NCI-H128 (cell line): ENCODE data around the gene TMEM151B.
"Not testable (repeated sequence)": the region's sequence is repeated elsewhere in the genome, so short reads cannot be mapped to it uniquely, and the experiment has no call there.

Experiments used
- DNase-seq: peaks from one replicate; lab custom pipeline; 2025; ENCODE audit not compliant: unreplicated experiment; lab: John Stamatoyannopoulos, UW

The TMEM151B gene

DNA sequence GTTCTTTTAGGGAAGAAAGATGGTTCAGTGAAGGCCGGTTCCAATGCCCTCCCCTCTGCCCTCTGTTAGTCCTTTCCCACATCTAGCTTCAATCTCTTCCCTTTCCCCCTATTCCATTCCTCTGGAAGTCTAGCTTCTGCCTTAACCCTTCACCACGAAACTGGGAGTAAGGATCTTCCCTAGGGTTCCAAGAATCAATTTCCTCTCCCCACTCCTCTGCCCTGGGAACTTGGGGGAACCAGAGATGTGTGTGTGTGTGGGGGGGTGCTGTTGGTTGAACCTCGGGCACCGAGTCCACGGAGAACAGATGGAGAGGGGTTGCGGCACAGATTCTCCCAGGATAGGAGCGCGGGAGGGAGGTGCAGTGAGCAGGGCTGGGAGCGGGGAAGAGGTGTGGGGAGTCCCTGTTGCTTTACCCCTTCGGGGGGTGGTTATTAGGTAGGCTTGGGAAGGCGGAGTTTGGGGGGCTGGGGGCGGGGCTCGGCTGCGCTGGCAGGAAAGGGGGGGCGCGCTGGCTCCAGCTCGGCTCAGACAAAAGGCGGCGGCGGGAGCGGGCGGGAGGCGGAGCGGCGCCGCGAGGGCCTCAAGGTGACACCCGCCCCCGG lies at the start of gene TMEM151B:
Gene TMEM151B (plus strand): TSS at position 530 of the 605 bp plus-strand sequence. CDS start 293 bp downstream, outside the sequence.
- DNase-seq, result no peak

- DNase-seq, result no peak
Observed at GRCh38 chr6:44220913-44221290, 49.3 kb upstream of the TMEM151B start.

DNA sequence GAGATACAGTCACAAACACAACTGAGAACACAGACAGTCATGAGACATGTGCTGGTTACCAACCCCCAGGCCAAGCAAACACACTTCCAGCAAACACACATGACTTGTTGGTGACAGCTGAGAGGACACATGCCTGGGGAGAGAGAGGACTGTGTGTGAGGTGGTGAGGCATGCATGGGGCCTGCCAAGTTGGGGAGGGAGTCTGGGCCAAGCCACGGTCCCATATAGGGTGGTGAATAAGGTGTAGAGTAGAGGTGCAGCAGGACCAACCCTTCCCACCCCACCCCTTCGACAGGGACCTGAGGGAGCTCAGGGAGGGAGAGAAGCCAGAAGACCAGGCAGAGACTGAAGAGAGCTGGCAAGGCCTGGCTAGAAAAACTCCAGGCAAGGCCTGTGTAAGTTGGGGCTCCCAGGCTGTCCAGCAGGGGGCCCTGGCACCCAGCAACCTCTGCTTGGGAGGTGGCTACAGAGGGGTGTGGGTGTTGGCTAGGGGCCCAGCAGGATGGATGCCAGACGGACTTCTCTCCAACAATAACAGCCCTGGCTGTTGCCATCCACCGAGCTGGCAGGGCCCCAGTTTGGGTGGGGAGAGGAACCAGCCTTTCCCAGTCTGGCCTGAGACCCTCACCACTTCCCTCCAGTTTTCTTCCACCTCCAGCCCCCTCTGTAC lies 48.8 kb upstream of the TMEM151B start:
- DNase-seq, result no peak

- DNase-seq, result no peak
Observed at GRCh38 chr6:44221961-44222335, 48.3 kb upstream of the TMEM151B start.

DNA sequence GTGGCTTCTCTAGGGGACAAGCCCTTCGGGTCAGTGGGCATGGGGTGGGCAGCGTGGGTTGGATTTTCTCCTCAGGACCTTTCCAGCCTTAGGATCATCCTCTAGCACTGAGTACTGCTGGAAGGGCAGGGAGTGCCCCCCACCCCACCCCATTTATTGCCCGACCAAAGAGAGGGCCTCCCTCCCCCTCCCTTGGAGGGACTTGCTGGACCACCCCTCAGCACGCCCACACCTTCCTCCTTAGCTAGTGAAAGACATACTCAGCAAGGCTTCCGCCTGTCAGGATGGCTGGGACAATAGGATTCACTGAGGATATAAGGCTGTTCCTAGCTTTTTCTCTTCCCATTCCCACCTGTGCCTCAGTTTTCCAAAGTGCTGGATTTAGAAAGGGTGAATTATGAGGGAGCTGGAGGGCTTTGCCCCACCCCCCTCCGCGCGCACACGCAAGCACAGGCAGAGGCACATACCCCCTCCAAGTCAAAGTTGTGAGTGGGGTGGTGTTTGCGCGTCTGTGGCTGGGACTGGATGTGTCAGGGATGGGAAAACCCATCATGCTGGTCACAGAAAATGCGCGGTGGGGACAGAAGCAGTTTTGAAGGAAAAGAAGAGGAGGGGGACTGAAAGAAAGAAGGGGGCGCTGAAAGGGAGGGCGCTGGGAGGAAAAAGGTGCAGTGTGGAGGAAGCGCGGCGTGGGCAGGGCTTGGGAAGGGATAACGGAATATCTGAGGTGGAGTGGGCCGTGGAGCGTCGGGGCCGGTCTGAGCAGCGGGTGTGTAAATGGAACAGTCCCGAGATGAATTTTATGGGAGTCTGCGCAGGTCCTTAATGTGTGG lies 47.5 kb upstream of the TMEM151B start:
- no peak for DNase-seq

- DNase-seq, result peak; percentile 28
Observed at GRCh38 chr6:44223319-44224028, 46.8 kb upstream of the TMEM151B start, which contains the start of gene SLC29A1. Gene SLC29A1 (plus strand): TSS chr6:44223595. CDS start chr6:44227314, 3,719 bp downstream.

- DNase-seq, result no peak
Observed at GRCh38 chr6:44224029-44224964, 46.0 kb upstream of the TMEM151B start.

DNA sequence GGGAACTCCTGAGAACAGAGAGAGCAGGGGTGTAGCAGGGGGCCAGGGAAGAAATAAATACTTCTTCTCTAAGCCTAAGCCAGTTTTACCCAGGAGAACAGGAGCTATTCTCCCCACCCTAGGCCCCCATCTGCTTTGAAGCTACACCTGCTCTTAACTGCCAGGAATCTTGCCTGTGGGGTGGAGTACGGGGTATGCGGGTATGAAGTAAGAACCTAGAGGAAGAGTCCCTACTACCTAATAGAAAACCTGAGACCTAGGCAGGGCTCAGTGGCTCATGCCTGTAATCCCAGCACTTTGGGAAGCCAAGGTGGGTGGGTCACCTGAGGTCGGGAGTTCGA lies 45.3 kb upstream of the TMEM151B start:
- DNase-seq, result no peak

GRCh38 chr6:44225579-44226325 lies 44.5 kb upstream of the TMEM151B start:
- DNase-seq, result no peak

- no peak for DNase-seq
Observed at GRCh38 chr6:44226368-44227147, 43.7 kb upstream of the TMEM151B start.

GRCh38 chr6:44227148-44227793 lies 43.0 kb upstream of the TMEM151B start:
- no peak for DNase-seq

DNA sequence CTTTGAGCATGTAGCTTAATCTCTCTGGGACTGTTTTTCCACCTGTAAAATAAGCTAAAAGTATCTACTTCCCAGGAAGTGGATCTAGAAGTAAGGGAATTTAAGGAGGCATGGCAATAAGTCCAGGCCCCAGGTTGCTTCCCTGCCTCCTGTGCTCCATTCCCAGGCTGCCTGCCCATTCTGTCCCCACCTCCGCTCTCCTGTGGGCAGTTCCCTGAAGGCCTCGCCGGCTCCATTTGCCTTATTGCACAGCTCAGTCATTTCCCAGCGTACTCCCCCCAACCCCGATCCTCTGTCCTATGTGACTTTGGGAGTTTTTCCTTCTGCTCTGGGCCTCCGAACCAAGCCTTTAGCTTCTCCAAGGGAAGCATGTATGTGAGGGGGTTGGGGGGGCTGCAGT lies 42.2 kb upstream of the TMEM151B start:
- DNase-seq, result no peak

GRCh38 chr6:44228433-44228832 lies 41.8 kb upstream of the TMEM151B start:
- no peak for DNase-seq

DNA sequence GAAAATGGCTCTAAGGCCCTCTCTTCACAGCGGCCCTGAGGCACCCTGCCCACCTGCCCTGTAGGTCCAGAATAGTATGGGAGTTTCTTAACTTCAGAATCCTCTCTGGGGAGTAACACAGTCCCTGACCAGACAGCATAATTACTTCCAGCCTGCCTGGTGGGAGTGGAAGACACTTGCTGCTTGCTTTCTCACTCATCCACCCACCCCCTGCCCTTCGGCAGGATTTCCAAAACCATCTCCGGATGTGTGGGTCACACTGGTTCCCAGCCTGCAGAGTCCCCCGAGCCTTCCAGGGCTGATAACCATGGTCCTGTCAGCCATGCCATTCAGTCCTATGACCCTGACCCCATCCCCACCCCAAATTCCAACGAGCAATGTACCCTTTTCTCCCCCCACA lies 41.4 kb upstream of the TMEM151B start:
- no peak for DNase-seq

DNA sequence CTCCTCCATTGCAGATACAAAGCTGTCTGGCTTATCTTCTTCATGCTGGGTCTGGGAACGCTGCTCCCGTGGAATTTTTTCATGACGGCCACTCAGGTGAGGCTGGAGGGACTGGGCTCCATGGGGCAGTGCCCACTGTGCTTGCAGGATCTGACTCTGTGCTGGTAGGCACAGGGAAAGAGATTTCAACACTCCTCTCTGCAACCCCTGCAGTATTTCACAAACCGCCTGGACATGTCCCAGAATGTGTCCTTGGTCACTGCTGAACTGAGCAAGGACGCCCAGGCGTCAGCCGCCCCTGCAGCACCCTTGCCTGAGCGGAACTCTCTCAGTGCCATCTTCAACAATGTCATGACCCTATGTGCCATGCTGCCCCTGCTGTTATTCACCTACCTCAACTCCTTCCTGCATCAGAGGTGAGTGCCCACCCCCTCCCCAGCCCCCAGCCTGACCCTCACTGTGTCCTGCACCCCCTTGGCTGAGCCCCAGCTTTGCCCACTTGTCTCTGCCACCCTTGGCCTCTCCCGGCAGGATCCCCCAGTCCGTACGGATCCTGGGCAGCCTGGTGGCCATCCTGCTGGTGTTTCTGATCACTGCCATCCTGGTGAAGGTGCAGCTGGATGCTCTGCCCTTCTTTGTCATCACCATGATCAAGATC lies 40.7 kb upstream of the TMEM151B start:
- DNase-seq, result no peak

DNA sequence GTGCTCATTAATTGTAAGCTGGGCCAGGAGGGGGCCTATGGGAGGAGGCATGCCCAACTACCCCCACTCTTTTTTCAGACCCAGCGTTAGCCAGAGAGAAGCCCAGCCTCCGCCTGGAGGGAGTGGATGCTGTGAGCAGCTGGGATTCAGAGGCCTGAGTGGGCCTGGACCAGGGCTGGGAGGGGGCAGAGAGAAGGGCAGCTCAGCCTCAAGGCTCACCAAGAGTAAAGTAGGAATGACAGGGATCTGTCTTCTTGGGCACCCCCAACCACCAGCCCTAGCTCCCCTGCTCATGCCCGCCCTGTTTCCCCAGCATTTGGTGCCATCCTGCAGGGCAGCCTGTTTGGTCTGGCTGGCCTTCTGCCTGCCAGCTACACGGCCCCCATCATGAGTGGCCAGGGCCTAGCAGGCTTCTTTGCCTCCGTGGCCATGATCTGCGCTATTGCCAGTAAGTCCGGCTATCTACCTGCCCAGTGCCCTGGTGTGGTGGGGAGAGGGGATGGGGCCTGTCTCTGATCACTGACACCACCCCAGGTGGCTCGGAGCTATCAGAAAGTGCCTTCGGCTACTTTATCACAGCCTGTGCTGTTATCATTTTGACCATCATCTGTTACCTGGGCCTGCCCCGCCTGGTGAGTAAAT lies 40.1 kb upstream of the TMEM151B start:
- DNase-seq, result no peak

- not testable (repeated sequence) for DNase-seq
Observed at GRCh38 chr6:44231426-44231825, 38.8 kb upstream of the TMEM151B start.
